ENCODE measurements around the gene FLOT2. TPM values are rescaled to one million over a fixed set of nuclear protein-coding genes. Genes with fewer than 3 reads are reported as not detected.
"Not testable (repeated sequence)": the region's sequence is repeated elsewhere in the genome, so short reads cannot be mapped to it uniquely, and the experiment has no call there.

FLOT2 gene
- total RNA-seq, 1 donor from 2014 or later: 56.2 TPM

DNA sequence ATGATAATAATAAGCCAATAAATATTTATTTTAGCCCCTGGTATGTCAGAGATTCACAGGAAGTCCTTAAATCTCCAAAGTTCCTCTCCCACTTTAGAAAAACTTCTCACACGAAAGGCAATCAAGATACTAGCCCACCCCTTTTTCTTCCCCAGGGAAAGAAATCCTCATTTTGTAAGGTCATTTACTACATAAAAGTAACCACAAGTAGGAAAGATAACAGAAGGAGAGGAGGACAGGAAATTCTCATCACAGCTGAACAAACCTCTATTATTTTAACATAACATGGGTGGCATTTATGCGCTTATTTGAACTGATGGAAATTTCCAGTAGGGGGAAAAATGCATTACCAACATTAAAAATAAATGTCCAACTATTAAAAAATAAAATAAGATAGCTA is 58.3 kb downstream of the FLOT2 start:
- no peak for TF ChIP-seq POLR2A (IDR thresholded peaks at IDR 0.05)
- no peak for TF ChIP-seq POLR2AphosphoS5 (IDR thresholded peaks at IDR 0.05; ENCODE audit: insufficient read depth in 1 of 2, low read depth in 1 of 2)
- TF ChIP-seq, protein P1, sequence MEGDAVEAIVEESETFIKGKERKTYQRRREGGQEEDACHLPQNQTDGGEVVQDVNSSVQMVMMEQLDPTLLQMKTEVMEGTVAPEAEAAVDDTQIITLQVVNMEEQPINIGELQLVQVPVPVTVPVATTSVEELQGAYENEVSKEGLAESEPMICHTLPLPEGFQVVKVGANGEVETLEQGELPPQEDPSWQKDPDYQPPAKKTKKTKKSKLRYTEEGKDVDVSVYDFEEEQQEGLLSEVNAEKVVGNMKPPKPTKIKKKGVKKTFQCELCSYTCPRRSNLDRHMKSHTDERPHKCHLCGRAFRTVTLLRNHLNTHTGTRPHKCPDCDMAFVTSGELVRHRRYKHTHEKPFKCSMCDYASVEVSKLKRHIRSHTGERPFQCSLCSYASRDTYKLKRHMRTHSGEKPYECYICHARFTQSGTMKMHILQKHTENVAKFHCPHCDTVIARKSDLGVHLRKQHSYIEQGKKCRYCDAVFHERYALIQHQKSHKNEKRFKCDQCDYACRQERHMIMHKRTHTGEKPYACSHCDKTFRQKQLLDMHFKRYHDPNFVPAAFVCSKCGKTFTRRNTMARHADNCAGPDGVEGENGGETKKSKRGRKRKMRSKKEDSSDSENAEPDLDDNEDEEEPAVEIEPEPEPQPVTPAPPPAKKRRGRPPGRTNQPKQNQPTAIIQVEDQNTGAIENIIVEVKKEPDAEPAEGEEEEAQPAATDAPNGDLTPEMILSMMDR (IDR thresholded peaks at IDR 0.05): no peak
- DNase-seq (ENCODE audit: extremely low spot score in 2 of 2): no peak
- no peak overlapping the region for H3K27ac ChIP-seq
- no peak overlapping the region for H3K4me3 ChIP-seq
- H3K9me3 ChIP-seq: no peaks in the 10 kb centered on the region
- intact Hi-C loops (cut with DNase I): no loop called here
- H3K36me3 ChIP-seq: no peaks in the 10 kb centered on the region
- peaks cover 16% of the 10 kb centered on the region for H3K4me1 ChIP-seq
- H3K27me3 ChIP-seq: no peaks in the 10 kb centered on the region

DNA sequence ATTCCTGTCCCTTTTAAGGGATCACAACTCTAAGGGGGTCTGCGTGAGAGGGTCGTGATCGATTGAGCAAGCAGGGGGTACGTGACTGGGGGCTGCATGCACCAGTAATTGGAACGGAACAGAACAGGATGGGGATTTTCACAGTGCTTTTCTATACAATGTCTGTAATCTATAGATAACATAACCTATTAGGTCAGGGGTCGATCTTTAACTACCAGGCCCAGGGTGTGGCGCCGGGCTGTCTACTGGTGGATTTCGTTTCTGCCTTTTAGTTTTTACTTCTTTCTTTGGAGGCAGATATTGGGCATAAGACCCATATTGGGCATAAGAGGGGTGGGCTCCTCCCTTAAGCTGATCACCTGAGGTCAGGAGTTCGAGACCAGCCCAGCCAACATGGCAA is 61.0 kb downstream of the FLOT2 start:
- intact Hi-C loops (cut with DNase I); H3K4me1 ChIP-seq; H3K4me3 ChIP-seq; H3K27ac ChIP-seq; H3K36me3 ChIP-seq; H3K27me3 ChIP-seq; H3K9me3 ChIP-seq; DNase-seq (ENCODE audit: extremely low spot score in 2 of 2): not testable (repeated sequence)

DNA sequence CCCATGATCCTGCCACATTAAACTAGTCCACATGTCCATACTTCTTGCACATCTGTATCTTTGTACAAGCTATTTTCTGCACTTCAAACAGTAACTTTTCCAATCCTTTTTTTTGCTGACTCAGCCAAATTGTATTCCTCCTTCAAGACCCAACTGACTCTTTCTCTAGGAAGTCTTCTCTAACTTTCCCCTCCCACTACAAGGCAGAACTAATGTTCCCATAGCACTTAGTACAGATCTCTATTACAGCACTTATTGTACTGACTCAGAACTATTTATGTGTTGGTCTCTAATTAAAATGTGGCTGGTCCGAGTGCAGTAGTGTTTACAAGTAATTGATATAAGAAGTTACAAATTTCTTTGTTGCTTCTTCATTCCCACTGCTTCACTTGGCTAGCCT is 63.1 kb downstream of the FLOT2 start:
- DNase-seq (ENCODE audit: extremely low spot score in 2 of 2): no peak
- Histone ChIP-seq H3K4me3 (no peak overlapping the region), H3K27me3 (no peaks in the 10 kb centered on the region), H3K36me3 (no peaks in the 10 kb centered on the region), H3K9me3 (no peaks in the 10 kb centered on the region), H3K27ac (no peak overlapping the region), H3K4me1 (no peaks in the 10 kb centered on the region)
- TF ChIP-seq, protein P1 (IDR thresholded peaks at IDR 0.05): no peak
- TF ChIP-seq POLR2AphosphoS5 (IDR thresholded peaks at IDR 0.05; ENCODE audit: insufficient read depth in 1 of 2, low read depth in 1 of 2): no peak
- TF ChIP-seq POLR2A (IDR thresholded peaks at IDR 0.05): no peak
- intact Hi-C loops (cut with DNase I): no loop called here

MicroRNA genes within 50 kb of the gene (microRNA counts, 767-probe panel; counts per million panel counts)
- microRNA hsa-miR-144-3p: 3,915 to 3,921 counts per million in 2 donors
- 5,913 to 6,298 counts per million in 2 donors for microRNA hsa-miR-451a

Small RNA genes within 50 kb of the gene (microRNA-seq; reads per million reads assigned to microRNA genes)
- not detected for gene MIR451B (ENCODE audit: borderline number of aligned reads, borderline replicate concordance)

Small RNA genes within 50 kb of the gene (small RNA-seq; reads per million reads assigned to genes)
- gene RF00019: not detected

Other genes starting within 250 kb of the FLOT2 start
- gene SDF2, start 235.8 kb downstream of the FLOT2 start, total RNA-seq: 33.1 TPM
- 89.6 TPM for gene SUPT6H, start 235.5 kb downstream of the FLOT2 start, total RNA-seq
- 1.5 TPM for gene PROCA1, start 185.8 kb downstream of the FLOT2 start, total RNA-seq
- 195 TPM for gene RAB34, start 179.9 kb downstream of the FLOT2 start, total RNA-seq
- 600 TPM for gene RPL23A, start 177.7 kb downstream of the FLOT2 start, total RNA-seq
- 2.9 TPM for gene TLCD1, start 171.5 kb downstream of the FLOT2 start, total RNA-seq
- gene NEK8, start 168.9 kb downstream of the FLOT2 start, total RNA-seq: 0.98 TPM
- 26.5 TPM for gene TRAF4, start 153.7 kb downstream of the FLOT2 start, total RNA-seq
- gene FAM222B, start 54.9 kb downstream of the FLOT2 start, total RNA-seq: 14.2 TPM
- gene ERAL1, start 42.7 kb downstream of the FLOT2 start, total RNA-seq: 44.9 TPM
- 11.8 TPM for gene DHRS13, start 5.3 kb upstream of the FLOT2 start, total RNA-seq
- 54.5 TPM for gene PHF12, start 53.8 kb upstream of the FLOT2 start, total RNA-seq
- not detected for gene SEZ6, start 108.3 kb upstream of the FLOT2 start, total RNA-seq
- gene PIPOX, start 145.4 kb upstream of the FLOT2 start, total RNA-seq: 1.7 TPM